ENCODE results near the gene CAPN14. TPM values are rescaled to one million over a fixed set of nuclear protein-coding genes. Genes with fewer than 3 reads are reported as not detected.

CAPN14 gene
- total RNA-seq, 1 experiment from 2014 or later = 0.23 TPM

DNA sequence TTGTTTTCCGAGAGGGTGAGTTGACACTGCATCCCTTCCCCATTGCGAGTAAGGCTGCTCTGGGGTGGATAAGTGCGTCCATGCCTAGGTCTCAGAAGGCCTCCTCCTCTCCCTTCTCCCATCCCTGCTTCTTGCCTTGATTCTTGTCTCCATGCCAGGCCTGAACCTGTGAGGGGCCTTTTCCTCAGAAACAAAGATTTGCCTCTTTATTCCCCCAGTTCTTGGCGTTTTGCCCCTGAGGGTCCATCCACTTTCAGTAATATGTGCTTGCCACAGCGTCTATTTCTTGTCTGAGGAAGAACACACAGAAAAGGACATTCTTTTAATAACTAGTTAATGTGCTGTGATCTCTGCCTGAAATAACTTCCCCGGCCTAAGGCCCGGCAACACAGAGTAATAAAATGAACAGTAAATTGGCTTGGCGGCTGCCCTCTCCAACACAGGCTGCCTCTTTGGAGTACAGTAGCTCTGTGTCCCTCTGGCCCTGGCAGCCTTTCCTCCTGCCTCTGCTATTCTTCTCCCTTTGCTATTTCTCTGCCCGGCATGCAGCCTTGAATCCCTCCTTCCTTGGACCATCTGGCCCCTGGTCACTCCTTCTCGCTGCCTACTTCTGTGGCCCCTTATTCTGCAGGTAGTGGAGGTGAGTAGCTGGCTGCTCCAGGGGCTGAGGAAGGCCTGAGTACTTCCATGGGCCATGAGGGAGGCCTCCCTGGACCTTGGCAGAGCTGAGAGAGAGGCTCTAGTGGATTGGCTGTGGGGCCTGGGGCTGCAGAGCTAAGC lies 21.0 kb upstream of the CAPN14 start:
- Mint-ChIP-seq H3K4me3 (ENCODE audit: unreplicated experiment) (no peak overlapping the region), H3K36me3 (ENCODE audit: insufficient read depth, unreplicated experiment) (no peaks in the 10 kb centered on the region), H3K9me3 (ENCODE audit: unreplicated experiment) (no peaks in the 10 kb centered on the region), H3K4me1 (ENCODE audit: low read depth, unreplicated experiment) (no peaks in the 10 kb centered on the region), H3K27ac (ENCODE audit: unreplicated experiment) (no peak overlapping the region), H3K27me3 (ENCODE audit: insufficient read depth, unreplicated experiment) (no peaks in the 10 kb centered on the region)
- no peaks in the 10 kb centered on the region for H3K4me1 ChIP-seq
- TF ChIP-seq, protein P1, sequence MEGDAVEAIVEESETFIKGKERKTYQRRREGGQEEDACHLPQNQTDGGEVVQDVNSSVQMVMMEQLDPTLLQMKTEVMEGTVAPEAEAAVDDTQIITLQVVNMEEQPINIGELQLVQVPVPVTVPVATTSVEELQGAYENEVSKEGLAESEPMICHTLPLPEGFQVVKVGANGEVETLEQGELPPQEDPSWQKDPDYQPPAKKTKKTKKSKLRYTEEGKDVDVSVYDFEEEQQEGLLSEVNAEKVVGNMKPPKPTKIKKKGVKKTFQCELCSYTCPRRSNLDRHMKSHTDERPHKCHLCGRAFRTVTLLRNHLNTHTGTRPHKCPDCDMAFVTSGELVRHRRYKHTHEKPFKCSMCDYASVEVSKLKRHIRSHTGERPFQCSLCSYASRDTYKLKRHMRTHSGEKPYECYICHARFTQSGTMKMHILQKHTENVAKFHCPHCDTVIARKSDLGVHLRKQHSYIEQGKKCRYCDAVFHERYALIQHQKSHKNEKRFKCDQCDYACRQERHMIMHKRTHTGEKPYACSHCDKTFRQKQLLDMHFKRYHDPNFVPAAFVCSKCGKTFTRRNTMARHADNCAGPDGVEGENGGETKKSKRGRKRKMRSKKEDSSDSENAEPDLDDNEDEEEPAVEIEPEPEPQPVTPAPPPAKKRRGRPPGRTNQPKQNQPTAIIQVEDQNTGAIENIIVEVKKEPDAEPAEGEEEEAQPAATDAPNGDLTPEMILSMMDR (IDR thresholded peaks at IDR 0.05; ENCODE audit: insufficient read depth in 1 of 2, low read depth in 1 of 2, low read length in 1 of 2, severe bottlenecking in 1 of 2, unreplicated experiment in 1 of 2) = no peak
- no peak overlapping the region for H3K4me3 ChIP-seq (ENCODE audit: low read depth, low read length)
- DNase-seq = peak in 1 of 2 experiments; percentile 12
- no peaks in the 10 kb centered on the region; the same call in 1 of the 2 replicates for H3K27me3 ChIP-seq (replicated peaks; ENCODE audit: control insufficient read depth, insufficient read depth, low read length)
- CTCF ChIA-PET = no interaction called here
- no peaks in the 10 kb centered on the region for H3K9me3 ChIP-seq
- intact Hi-C loops (cut with micrococcal nuclease; ENCODE audit: unreplicated experiment) = no loop called here
- BruUV-seq (replicated peaks) = no TSS peak
- POLR2A ChIA-PET = no interaction called here
- H3K36me3 ChIP-seq (ENCODE audit: control insufficient read depth, insufficient read depth, low read length) = no peaks in the 10 kb centered on the region

DNA sequence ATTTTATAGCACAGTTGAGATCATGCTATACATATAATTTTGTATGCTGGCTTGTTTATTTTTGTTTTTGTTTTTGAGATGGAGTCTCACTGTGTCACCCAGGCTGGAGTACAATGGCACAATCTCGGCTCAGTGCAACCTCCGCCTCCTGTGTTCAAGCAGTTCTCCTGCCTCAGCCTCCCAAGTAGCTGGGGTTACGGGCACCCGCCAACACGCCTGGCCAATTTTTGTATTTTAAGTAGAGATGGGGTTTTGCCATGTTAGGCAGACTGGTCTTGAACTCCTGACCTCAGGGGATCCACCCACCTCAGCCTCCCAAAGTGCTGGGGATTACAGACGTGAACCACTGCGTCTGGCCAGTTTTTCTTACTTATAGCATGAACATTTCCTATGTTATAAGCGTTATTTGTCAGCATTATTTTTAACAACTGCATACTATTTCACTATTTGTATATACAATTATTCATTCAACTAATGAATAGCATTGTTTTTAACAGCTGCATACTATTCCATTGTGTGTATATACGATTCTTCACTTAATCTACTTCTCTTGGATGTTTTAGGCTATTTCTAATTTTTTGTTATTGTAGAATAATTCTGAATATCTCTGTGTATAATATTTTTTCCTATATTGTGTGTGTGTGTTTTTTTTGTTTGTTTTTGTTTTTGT lies 20.2 kb upstream of the CAPN14 start:
- BruUV-seq (replicated peaks) = no TSS peak
- Mint-ChIP-seq H3K36me3 (ENCODE audit: insufficient read depth, unreplicated experiment) (no peaks in the 10 kb centered on the region), H3K4me1 (ENCODE audit: low read depth, unreplicated experiment) (no peaks in the 10 kb centered on the region), H3K4me3 (ENCODE audit: unreplicated experiment) (no peak overlapping the region), H3K27ac (ENCODE audit: unreplicated experiment) (no peak overlapping the region), H3K27me3 (ENCODE audit: insufficient read depth, unreplicated experiment) (no peaks in the 10 kb centered on the region), H3K9me3 (ENCODE audit: unreplicated experiment) (no peaks in the 10 kb centered on the region)
- Histone ChIP-seq H3K27me3 (replicated peaks; ENCODE audit: control insufficient read depth, insufficient read depth, low read length) (no peaks in the 10 kb centered on the region; the same call in 1 of the 2 replicates), H3K4me3 (ENCODE audit: low read depth, low read length) (no peak overlapping the region), H3K36me3 (ENCODE audit: control insufficient read depth, insufficient read depth, low read length) (no peaks in the 10 kb centered on the region), H3K9me3 (no peaks in the 10 kb centered on the region), H3K4me1 (no peaks in the 10 kb centered on the region)
- intact Hi-C loops (cut with micrococcal nuclease; ENCODE audit: unreplicated experiment) = no loop called here
- POLR2A ChIA-PET = no interaction called here
- CTCF ChIA-PET = no interaction called here
- no peak for DNase-seq
- TF ChIP-seq, protein P1 (IDR thresholded peaks at IDR 0.05; ENCODE audit: insufficient read depth in 1 of 2, low read depth in 1 of 2, low read length in 1 of 2, severe bottlenecking in 1 of 2, unreplicated experiment in 1 of 2) = no peak

DNA sequence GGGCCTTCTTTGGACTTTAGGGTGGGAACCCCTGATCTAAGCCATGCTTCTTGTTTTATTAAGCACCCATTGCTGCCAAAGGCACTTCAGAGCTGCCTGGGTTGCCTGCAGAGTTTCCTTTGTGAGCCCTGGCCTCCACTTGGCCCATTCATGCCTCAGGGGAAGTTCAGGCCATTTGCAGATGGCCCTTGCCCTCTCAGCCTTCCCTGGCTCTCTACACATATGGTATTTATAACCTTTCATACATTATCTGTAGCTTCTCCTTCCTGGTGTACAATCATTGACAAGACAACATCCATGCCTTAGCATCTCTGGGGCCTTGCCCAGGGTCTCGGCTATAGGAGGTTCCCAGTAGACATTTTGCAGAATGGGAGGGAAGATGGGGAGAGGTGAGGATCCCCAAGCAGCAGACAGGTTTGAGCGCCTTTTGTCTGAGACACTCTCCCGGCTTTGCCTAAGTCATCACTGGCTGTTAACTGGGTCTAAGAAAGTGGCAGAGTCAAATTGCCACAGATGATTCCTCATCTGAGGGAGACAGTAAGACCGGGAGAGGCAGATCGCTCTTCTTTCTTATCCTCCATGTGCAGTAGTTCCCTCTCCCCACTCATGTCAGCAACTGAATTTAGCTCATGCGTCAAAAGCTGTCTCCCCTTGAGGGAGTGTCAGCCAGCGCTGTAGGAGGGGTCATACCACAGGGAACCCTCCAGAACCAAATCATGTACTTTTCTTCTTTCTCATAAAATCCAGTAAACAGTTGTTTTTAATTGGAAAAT lies 19.3 kb upstream of the CAPN14 start:
- Mint-ChIP-seq H3K4me3 (ENCODE audit: unreplicated experiment) (no peak overlapping the region), H3K27me3 (ENCODE audit: insufficient read depth, unreplicated experiment) (peaks cover 4% of the 10 kb centered on the region), H3K9me3 (ENCODE audit: unreplicated experiment) (no peaks in the 10 kb centered on the region), H3K4me1 (ENCODE audit: low read depth, unreplicated experiment) (no peaks in the 10 kb centered on the region), H3K36me3 (ENCODE audit: insufficient read depth, unreplicated experiment) (no peaks in the 10 kb centered on the region), H3K27ac (ENCODE audit: unreplicated experiment) (no peak overlapping the region)
- intact Hi-C loops (cut with micrococcal nuclease; ENCODE audit: unreplicated experiment) = no loop called here
- no peaks in the 10 kb centered on the region; the same call in 1 of the 2 replicates for H3K27me3 ChIP-seq (replicated peaks; ENCODE audit: control insufficient read depth, insufficient read depth, low read length)
- BruUV-seq (replicated peaks) = no TSS peak
- CTCF ChIA-PET = no interaction called here
- POLR2A ChIA-PET = no interaction called here
- no peak for DNase-seq
- no peaks in the 10 kb centered on the region for H3K9me3 ChIP-seq
- no peaks in the 10 kb centered on the region for H3K36me3 ChIP-seq (ENCODE audit: control insufficient read depth, insufficient read depth, low read length)
- H3K4me3 ChIP-seq (ENCODE audit: low read depth, low read length) = no peak overlapping the region
- H3K4me1 ChIP-seq = no peaks in the 10 kb centered on the region
- TF ChIP-seq, protein P1 (IDR thresholded peaks at IDR 0.05; ENCODE audit: insufficient read depth in 1 of 2, low read depth in 1 of 2, low read length in 1 of 2, severe bottlenecking in 1 of 2, unreplicated experiment in 1 of 2) = no peak
